B cell (primary cell): ENCODE results near the gene SPEG.

Source experiments
- EZH2 ChIP-seq: IDR thresholded peaks from 2 replicates; pipeline ENCODE4 v1.6.1; 2012; ENCODE audit warnings: borderline replicate concordance, low read depth, mild to moderate bottlenecking, moderate library complexity, low read length; ENCODE audit not compliant: insufficient read depth, poor library complexity, severe bottlenecking
- TF ChIP-seq, protein P1 (sequence below): fragments of 200-600 bp; IDR thresholded peaks from one replicate; pipeline ENCODE4 v1.8.0; 2022; ENCODE audit warnings: antibody characterized with exemption, mild to moderate bottlenecking

GRCh38 chr2:219403861-219404260 is 30.8 kb upstream of the SPEG start:
- TF ChIP-seq, protein P1, sequence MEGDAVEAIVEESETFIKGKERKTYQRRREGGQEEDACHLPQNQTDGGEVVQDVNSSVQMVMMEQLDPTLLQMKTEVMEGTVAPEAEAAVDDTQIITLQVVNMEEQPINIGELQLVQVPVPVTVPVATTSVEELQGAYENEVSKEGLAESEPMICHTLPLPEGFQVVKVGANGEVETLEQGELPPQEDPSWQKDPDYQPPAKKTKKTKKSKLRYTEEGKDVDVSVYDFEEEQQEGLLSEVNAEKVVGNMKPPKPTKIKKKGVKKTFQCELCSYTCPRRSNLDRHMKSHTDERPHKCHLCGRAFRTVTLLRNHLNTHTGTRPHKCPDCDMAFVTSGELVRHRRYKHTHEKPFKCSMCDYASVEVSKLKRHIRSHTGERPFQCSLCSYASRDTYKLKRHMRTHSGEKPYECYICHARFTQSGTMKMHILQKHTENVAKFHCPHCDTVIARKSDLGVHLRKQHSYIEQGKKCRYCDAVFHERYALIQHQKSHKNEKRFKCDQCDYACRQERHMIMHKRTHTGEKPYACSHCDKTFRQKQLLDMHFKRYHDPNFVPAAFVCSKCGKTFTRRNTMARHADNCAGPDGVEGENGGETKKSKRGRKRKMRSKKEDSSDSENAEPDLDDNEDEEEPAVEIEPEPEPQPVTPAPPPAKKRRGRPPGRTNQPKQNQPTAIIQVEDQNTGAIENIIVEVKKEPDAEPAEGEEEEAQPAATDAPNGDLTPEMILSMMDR = no peak
- TF ChIP-seq EZH2 = no peak
